Uterus (tissue), 2 donors: ENCODE measurements around the gene SYT11.

Experiments used
- POLR2A ChIP-seq, 2 donors: fragments of 450-650 bp; IDR thresholded peaks; one replicate each; pipeline ENCODE4 v1.6.1; 2016; ENCODE audit warnings: antibody characterized with exemption in 2 of 2, mild to moderate bottlenecking in 1 of 2, moderate library complexity in 1 of 2
- TF ChIP-seq, protein P1 (sequence below), 4 experiments: fragments of 200-600 bp in 2 of 4; fragments of 450-650 bp in 2 of 4; sonication (generic) in 2 of 4; IDR thresholded peaks; one replicate each; pipeline ENCODE4 v1.5.1; 2016 to 2019; ENCODE audit warnings: antibody characterized with exemption in 4 of 4, mild to moderate bottlenecking in 2 of 4, moderate library complexity in 1 of 4

GRCh38 chr1:155897746-155898145, 38.4 kb downstream of the SYT11 start:
- TF ChIP-seq, protein P1, sequence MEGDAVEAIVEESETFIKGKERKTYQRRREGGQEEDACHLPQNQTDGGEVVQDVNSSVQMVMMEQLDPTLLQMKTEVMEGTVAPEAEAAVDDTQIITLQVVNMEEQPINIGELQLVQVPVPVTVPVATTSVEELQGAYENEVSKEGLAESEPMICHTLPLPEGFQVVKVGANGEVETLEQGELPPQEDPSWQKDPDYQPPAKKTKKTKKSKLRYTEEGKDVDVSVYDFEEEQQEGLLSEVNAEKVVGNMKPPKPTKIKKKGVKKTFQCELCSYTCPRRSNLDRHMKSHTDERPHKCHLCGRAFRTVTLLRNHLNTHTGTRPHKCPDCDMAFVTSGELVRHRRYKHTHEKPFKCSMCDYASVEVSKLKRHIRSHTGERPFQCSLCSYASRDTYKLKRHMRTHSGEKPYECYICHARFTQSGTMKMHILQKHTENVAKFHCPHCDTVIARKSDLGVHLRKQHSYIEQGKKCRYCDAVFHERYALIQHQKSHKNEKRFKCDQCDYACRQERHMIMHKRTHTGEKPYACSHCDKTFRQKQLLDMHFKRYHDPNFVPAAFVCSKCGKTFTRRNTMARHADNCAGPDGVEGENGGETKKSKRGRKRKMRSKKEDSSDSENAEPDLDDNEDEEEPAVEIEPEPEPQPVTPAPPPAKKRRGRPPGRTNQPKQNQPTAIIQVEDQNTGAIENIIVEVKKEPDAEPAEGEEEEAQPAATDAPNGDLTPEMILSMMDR (IDR thresholded peaks at IDR 0.05): no peak
- TF ChIP-seq POLR2A (IDR thresholded peaks at IDR 0.05): no peak
